ENCODE data around the gene CHST11. TPM values are rescaled to one million over a fixed set of nuclear protein-coding genes. Genes with fewer than 3 reads are reported as not detected.
A peak's percentile ranks its signal among the peaks of the same experiment; 100 is the strongest.

The CHST11 gene
- total and polyA plus RNA-seq, 2 donors: 4.7 to 10.0 TPM

GRCh38 chr12:104716172-104716571, 259.4 kb downstream of the CHST11 start:
- Histone ChIP-seq H3K4me1 (ENCODE audit: insufficient read depth) (no peaks in the 10 kb centered on the region), H3K36me3 (ENCODE audit: insufficient read depth) (no peaks in the 10 kb centered on the region), H3K4me3 (ENCODE audit: low read depth, low read length) (no peak overlapping the region), H3K27ac (ENCODE audit: low read depth) (no peak overlapping the region)
- WGBS: 95% methylated on average over 7 of the region's 7 CpGs
- no peak for DNase-seq (ENCODE audit: extremely low spot score)

DNA sequence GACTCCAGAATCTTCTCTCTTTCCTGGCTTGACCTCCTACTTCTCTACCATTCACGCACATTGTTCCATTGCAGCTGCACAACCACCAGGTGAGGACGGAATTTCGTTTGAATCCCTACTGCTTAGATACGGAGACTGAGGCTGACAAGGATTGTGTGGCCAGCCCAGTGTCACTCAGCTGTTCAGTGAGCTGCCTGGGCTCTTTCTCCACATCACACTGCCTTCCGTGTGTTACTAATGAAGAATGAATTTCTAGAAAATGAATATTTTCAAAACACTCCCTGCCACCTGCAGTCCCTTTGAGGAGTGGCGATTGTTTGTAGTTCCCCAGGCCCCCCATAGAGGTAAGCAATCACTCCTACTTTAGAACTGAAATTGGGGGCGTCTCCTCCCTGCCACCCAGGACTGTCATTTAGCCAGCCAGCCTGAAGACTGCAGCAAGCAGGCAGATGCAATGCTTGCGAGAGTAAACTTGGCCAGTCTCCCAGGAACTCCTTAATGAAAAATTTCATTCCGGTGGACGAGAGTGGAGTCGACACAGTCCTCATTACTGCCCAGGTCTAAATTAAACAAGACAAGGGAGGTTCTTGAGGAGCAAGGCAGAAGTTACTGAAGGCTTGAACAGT, 261.7 kb downstream of the CHST11 start:
- WGBS: 48% methylated on average over 11 of the region's 11 CpGs

GRCh38 chr12:104719700-104720338, 263.1 kb downstream of the CHST11 start:
- Histone ChIP-seq H3K4me1 (ENCODE audit: insufficient read depth) (no peaks in the 10 kb centered on the region), H3K36me3 (ENCODE audit: insufficient read depth) (no peaks in the 10 kb centered on the region), H3K27ac (ENCODE audit: low read depth) (peak overlapping the region; percentile 84), H3K4me3 (ENCODE audit: low read depth, low read length) (peak overlapping the region; percentile 9)
- DNase-seq (ENCODE audit: extremely low spot score): no peak
- 82% methylated on average over 13 of the region's 13 CpGs for WGBS

More for the DNA sequence above, 261.7 kb downstream of the CHST11 start:
- Histone ChIP-seq H3K4me1 (ENCODE audit: insufficient read depth) (no peaks in the 10 kb centered on the region), H3K36me3 (ENCODE audit: insufficient read depth) (no peaks in the 10 kb centered on the region), H3K27ac (ENCODE audit: low read depth) (no peak overlapping the region), H3K4me3 (ENCODE audit: low read depth, low read length) (no peak overlapping the region)
- DNase-seq (ENCODE audit: extremely low spot score): no peak

- no peak for DNase-seq (ENCODE audit: extremely low spot score)
- WGBS: 55% methylated on average over 29 of the region's 29 CpGs
- peak overlapping the region; percentile 9 for H3K4me3 ChIP-seq (ENCODE audit: low read depth, low read length)
Observed at GRCh38 chr12:104720339-104721038, 263.7 kb downstream of the CHST11 start.

GRCh38 chr12:104721039-104721405, 264.3 kb downstream of the CHST11 start:
- Histone ChIP-seq H3K36me3 (ENCODE audit: insufficient read depth) (no peaks in the 10 kb centered on the region), H3K4me3 (ENCODE audit: low read depth, low read length) (no peak overlapping the region), H3K4me1 (ENCODE audit: insufficient read depth) (no peaks in the 10 kb centered on the region), H3K27ac (ENCODE audit: low read depth) (peak overlapping the region; percentile 84)
- no peak for DNase-seq (ENCODE audit: extremely low spot score)

More at GRCh38 chr12:104720339-104721038, 263.7 kb downstream of the CHST11 start:
- no peaks in the 10 kb centered on the region for H3K36me3 ChIP-seq (ENCODE audit: insufficient read depth)
- no peaks in the 10 kb centered on the region for H3K4me1 ChIP-seq (ENCODE audit: insufficient read depth)
- H3K27ac ChIP-seq (ENCODE audit: low read depth): peak overlapping the region; percentile 84

DNA sequence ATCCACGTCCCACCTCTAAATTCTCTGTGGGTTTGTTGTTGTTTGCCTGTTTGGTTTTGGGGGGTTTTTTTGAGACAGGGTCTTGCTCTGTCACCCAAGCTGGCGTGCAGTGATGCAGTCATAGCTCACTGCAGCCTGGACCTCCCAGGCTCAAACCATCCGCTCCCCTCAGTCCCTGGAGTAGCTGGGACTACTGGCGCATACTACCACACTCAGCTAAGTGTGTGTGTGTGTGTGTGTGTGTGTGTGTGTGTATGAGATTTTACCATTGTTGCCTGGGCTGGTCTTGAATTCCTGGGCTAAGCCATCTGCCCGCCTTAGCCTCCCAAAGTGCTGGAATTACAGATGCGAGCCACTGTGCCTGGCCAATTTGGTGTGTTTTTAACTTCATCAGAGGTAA, 265.2 kb downstream of the CHST11 start:
- Histone ChIP-seq H3K27ac (ENCODE audit: low read depth) (no peak overlapping the region), H3K4me3 (ENCODE audit: low read depth, low read length) (no peak overlapping the region), H3K4me1 (ENCODE audit: insufficient read depth) (no peaks in the 10 kb centered on the region), H3K36me3 (ENCODE audit: insufficient read depth) (no peaks in the 10 kb centered on the region)
- 97% methylated on average over 6 of the region's 6 CpGs for WGBS
- no peak for DNase-seq (ENCODE audit: extremely low spot score)

DNA sequence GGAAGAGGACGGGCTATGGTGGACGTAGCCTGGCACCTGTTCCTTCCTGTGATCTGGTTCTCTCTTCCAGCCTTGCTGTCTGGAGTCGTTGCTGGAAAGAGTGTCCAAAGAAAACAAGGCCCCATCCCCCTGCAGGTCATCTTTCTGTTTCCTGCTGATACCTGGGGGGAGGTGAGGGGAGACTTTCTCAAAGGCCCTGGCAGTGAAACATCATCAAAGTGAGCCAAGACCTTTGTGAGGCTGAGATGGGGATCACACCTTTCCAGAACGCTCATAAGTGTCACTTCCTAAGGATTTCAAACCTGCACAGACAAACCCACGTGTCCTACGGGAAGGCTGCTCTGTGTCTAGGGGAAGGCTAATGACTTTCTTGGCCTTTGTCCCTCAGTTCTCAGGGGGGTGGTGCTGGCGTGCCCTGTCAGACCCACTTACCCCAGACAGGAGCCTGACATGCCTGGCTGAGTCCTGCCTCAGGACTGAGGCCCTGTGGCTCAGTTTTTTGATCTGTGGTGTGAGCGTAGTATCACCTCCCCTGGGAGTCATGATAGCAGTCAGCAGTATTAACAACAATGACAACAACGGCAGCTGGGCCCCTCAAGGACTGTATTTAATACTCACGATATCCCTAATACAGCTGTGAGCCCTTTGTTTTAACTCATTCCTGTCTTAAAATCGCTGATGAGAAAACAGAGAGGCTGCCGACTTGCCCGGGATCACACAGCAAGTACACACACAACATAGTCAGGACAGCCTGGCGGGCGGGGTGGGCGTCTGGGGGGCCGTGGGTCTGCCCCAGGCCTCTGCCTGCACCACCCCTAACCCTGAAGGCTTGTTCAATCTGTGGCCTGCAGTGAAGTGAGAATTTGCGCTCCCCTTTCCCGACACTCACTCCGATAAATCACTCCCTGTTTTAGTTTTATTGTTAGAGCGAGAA, 266.1 kb downstream of the CHST11 start:
- Histone ChIP-seq H3K27ac (ENCODE audit: low read depth) (no peak overlapping the region), H3K36me3 (ENCODE audit: insufficient read depth) (no peaks in the 10 kb centered on the region), H3K4me1 (ENCODE audit: insufficient read depth) (no peaks in the 10 kb centered on the region), H3K4me3 (ENCODE audit: low read depth, low read length) (no peak overlapping the region)
- WGBS: 85% methylated on average over 21 of the region's 21 CpGs
- DNase-seq (ENCODE audit: extremely low spot score): no peak

GRCh38 chr12:104723895-104724294, 267.1 kb downstream of the CHST11 start:
- Histone ChIP-seq H3K27ac (ENCODE audit: low read depth) (no peak overlapping the region), H3K4me3 (ENCODE audit: low read depth, low read length) (no peak overlapping the region)
- 72% methylated on average over 2 of the region's 2 CpGs for WGBS

DNA sequence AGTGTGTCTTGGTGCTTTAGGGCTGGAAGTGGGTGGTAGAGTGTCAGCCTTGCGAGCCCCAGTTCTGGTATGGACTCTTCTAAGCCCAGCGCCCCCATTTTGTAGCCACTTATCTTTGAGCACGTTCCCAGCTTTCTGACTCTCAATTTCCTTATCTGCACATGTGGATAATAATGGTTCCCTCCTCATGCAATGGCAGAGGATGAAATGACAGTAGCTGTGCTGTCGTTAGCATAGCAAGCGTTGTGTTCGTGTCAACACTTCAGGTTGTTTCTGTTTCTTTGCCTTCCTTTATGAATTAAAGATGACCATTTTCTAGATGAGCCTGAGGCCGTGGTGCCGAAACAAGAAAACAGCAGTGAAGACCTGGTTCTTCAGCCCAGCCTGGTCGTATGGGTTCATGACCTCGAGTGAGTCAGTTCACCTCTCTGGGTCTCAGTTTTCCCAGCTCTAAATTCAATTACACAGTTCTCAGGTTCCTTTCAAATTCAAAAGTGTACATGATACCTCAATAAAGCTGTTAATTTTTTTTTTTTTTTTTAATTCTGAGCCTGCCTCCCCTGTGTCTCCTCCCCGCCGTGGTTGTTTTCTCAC, 268.3 kb downstream of the CHST11 start:
- H3K4me1 ChIP-seq (ENCODE audit: insufficient read depth): no peaks in the 10 kb centered on the region
- WGBS: 95% methylated on average over 12 of the region's 12 CpGs
- H3K4me3 ChIP-seq (ENCODE audit: low read depth, low read length): no peak overlapping the region
- H3K36me3 ChIP-seq (ENCODE audit: insufficient read depth): no peaks in the 10 kb centered on the region
- DNase-seq (ENCODE audit: extremely low spot score): no peak
- no peak overlapping the region for H3K27ac ChIP-seq (ENCODE audit: low read depth)

More at GRCh38 chr12:104723895-104724294, 267.1 kb downstream of the CHST11 start:
- no peaks in the 10 kb centered on the region for H3K4me1 ChIP-seq (ENCODE audit: insufficient read depth)
- DNase-seq (ENCODE audit: extremely low spot score): no peak
- H3K36me3 ChIP-seq (ENCODE audit: insufficient read depth): no peaks in the 10 kb centered on the region

DNA sequence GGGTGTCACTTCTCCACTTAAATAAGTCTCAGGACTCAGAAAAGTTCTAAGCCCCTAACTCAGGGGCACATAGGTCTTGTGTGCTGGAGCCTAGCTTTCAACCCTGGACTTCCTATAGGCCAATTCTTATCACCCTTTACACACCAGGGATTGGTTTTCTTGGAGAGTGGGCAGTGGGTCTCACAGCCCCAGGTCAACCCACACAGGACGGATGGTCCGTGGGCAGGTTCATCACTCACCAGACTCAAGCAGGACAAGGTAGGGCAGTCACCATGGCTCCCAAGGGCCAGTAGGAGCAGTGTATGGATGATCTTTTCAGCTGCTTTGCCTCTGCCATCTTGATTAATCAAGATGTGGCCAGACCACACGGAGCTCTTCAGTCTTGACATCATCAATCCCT, 268.9 kb downstream of the CHST11 start:
- 98% methylated on average over 3 of the region's 3 CpGs for WGBS
- Histone ChIP-seq H3K27ac (ENCODE audit: low read depth) (no peak overlapping the region), H3K4me1 (ENCODE audit: insufficient read depth) (no peaks in the 10 kb centered on the region), H3K4me3 (ENCODE audit: low read depth, low read length) (no peak overlapping the region), H3K36me3 (ENCODE audit: insufficient read depth) (no peaks in the 10 kb centered on the region)
- no peak for DNase-seq (ENCODE audit: extremely low spot score)

DNA sequence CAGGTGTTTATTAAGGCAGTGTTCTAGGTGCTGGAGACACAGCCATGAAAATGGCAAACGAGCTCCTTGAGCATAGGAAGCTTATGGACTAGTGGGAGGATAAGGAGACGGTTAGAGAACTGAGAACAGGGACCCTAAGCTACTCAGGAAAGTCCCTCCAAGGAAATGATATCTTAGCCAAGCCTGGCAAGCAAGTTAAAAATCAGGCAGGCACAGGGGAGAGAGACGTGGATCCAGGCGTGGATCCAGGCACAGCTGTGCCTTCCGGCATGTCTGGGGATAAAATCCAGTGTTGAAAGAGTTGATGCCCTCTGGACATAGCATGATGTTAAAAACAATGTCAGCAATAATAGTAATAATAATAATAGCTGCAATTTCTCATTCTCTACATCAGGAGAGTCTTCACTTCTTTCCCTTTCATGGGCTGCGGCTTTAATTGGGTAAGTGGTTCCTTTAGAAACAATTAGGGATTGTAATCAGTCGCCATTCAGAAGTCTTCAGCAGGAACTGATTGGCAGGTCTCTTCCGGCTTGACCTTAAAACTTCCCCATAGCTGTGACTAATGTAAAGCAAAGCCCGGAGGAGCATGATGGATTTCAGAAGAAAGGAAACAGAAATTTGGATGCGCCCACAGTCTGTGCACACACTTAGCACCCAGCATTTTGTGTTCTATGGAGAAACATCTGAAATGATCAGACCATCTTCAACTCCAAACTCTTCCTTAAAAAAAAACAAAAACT, 271.1 kb downstream of the CHST11 start:
- H3K4me3 ChIP-seq (ENCODE audit: low read depth, low read length): no peak overlapping the region
- no peak for DNase-seq (ENCODE audit: extremely low spot score)
- WGBS: 86% methylated on average over 10 of the region's 10 CpGs
- no peak overlapping the region for H3K27ac ChIP-seq (ENCODE audit: low read depth)
- no peaks in the 10 kb centered on the region for H3K36me3 ChIP-seq (ENCODE audit: insufficient read depth)
- no peaks in the 10 kb centered on the region for H3K4me1 ChIP-seq (ENCODE audit: insufficient read depth)

DNA sequence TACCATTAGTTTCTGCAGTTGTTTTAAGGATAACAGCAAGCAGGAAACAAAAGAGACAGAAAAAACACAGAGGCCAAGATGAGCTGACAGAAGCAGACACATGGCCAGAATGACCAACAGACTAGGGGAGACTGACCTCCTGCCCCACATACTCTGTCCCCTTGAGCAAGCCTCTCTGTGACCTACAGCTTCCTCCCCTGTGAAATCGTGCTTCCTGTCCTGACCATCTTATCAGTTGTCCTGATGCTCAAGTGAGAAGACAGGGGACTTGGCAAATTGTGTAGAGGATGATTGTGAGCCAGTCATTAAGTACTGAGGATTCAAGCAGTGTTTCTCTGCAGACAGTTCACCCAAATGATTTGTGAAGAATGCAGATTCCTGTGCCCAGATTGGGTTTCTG, 272.3 kb downstream of the CHST11 start:
- H3K4me1 ChIP-seq (ENCODE audit: insufficient read depth): no peaks in the 10 kb centered on the region
- 52% methylated on average over 1 of the region's 1 CpG for WGBS
- H3K36me3 ChIP-seq (ENCODE audit: insufficient read depth): no peaks in the 10 kb centered on the region
- H3K27ac ChIP-seq (ENCODE audit: low read depth): no peak overlapping the region
- no peak overlapping the region for H3K4me3 ChIP-seq (ENCODE audit: low read depth, low read length)
- no peak for DNase-seq (ENCODE audit: extremely low spot score)
